Keratinocyte (primary cell): ENCODE measurements around the gene IPPK.

ENCODE experiments used
- EZH2 ChIP-seq: IDR thresholded peaks from one replicate; pipeline ENCODE4 v1.6.1; 2012; ENCODE audit warnings: inconsistent platforms, mild to moderate bottlenecking, low read length, moderate library complexity
- TF ChIP-seq, protein P1 (sequence below), 3 experiments: IDR thresholded peaks in 1 of 3; conservative IDR thresholded peaks in 1 of 3; optimal IDR thresholded peaks in 1 of 3; 2 replicates in 2 of 3; 3 replicates in 1 of 3; pipeline versions ENCODE3 to v1.5.1; 2011; ENCODE audit warnings: low read length in 3 of 3, mild to moderate bottlenecking in 3 of 3, moderate library complexity in 2 of 3, control low read depth in 1 of 3, inconsistent platforms in 1 of 3; ENCODE audit not compliant: insufficient read depth in 2 of 3; ENCODE audit errors: extremely low read depth in 1 of 3

- TF ChIP-seq, protein P1, sequence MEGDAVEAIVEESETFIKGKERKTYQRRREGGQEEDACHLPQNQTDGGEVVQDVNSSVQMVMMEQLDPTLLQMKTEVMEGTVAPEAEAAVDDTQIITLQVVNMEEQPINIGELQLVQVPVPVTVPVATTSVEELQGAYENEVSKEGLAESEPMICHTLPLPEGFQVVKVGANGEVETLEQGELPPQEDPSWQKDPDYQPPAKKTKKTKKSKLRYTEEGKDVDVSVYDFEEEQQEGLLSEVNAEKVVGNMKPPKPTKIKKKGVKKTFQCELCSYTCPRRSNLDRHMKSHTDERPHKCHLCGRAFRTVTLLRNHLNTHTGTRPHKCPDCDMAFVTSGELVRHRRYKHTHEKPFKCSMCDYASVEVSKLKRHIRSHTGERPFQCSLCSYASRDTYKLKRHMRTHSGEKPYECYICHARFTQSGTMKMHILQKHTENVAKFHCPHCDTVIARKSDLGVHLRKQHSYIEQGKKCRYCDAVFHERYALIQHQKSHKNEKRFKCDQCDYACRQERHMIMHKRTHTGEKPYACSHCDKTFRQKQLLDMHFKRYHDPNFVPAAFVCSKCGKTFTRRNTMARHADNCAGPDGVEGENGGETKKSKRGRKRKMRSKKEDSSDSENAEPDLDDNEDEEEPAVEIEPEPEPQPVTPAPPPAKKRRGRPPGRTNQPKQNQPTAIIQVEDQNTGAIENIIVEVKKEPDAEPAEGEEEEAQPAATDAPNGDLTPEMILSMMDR (optimal IDR thresholded peaks at IDR 0.05 in 1 of 3, IDR thresholded peaks at IDR 0.05 in 1 of 3, conservative IDR thresholded peaks at IDR 0.05 in 1 of 3; ENCODE audit: extremely low read depth in 1 of 3, insufficient read depth in 2 of 3, low read length in 3 of 3), result no peak
- TF ChIP-seq EZH2, result no peak
These were observed 40.4 kb upstream of the IPPK start for GRCh38 chr9:92710368-92710767.
